H1 (cell line): ENCODE measurements around the gene ZNF281. TPM values are rescaled to one million over a fixed set of nuclear protein-coding genes. Genes with fewer than 3 reads are reported as not detected.

Source experiments
- MAX ChIP-seq: IDR thresholded peaks from 2 replicates; pipeline ENCODE4 v1.6.1; 2012; ENCODE audit warnings: inconsistent platforms
- polyA plus RNA-seq, 7 experiments: library from polyadenylated mRNA; depleted of rRNA in 3 of 7; stranded (reverse) in 5 of 7; unstranded in 2 of 7; fragments of >200 nt in 5 of 7; fragments of 200-250 nt in 2 of 7; gene quantifications; 1 replicate in 5 of 7; 2 replicates in 1 of 7; 4 replicates in 1 of 7; pipeline versions ENCODE4 v1.2.1 to v1.2.3, GENCODE V29; 2011 to 2013; ENCODE audit warnings: missing spikeins in 2 of 7, mixed read lengths in 2 of 7
- total RNA-seq: library from RNA; stranded (reverse); fragmentation: NEBNext Ultra II Directional; extraction: Animal tissue kit (Norgen Biotek cat#: 25700); gene quantifications from 2 replicates; pipeline ENCODE4 v1.2.1, GENCODE V29; 2021

The ZNF281 gene
- total and polyA plus RNA-seq, 2 of the 8 experiments (the other 6 are each of a cell fraction or from before 2014, with no cell fraction given) = 19.5 to 61.4 TPM

- no peak for TF ChIP-seq MAX
Measured at GRCh38 chr1:200384818-200385390, 24.9 kb downstream of the ZNF281 start (continued).
